ENCODE data around the gene CYLD. TPM values are rescaled to one million over a fixed set of nuclear protein-coding genes. Genes with fewer than 3 reads are reported as not detected.
A peak's percentile ranks its signal among the peaks of the same experiment; 100 is the strongest.

CYLD gene
- total and polyA plus RNA-seq, 7 donors: 7.9 to 45.3 (median 29.6) TPM

- no peaks in the 10 kb centered on the region for H3K36me3 ChIP-seq
- no peaks in the 10 kb centered on the region for H3K27me3 ChIP-seq
- intact Hi-C loops (cut with DNase I): no loop called here
- H3K4me3 ChIP-seq: no peak overlapping the region
- no peak for DNase-seq
- TF ChIP-seq POLR2AphosphoS5 (IDR thresholded peaks at IDR 0.05): no peak
- TF ChIP-seq EP300 (IDR thresholded peaks at IDR 0.05): no peak
- no peak for TF ChIP-seq CTCF (IDR thresholded peaks at IDR 0.05)
- TF ChIP-seq POLR2A (IDR thresholded peaks at IDR 0.05): no peak
- H3K9me3 ChIP-seq: peaks cover 3 to 8% (median 6%) of the 10 kb centered on the region in 4 donors
- WGBS, 2 donors: 69 to 83% methylated on average over 5 of the region's 5 CpGs
- H3K4me1 ChIP-seq: peaks cover 0 to 3% (median 0%) of the 10 kb centered on the region in 4 donors
- no peak overlapping the region for H3K27ac ChIP-seq
These were observed 36.3 kb upstream of the CYLD start for GRCh38 chr16:50705436-50706110.

- TF ChIP-seq EP300 (IDR thresholded peaks at IDR 0.05) (no peak), POLR2A (IDR thresholded peaks at IDR 0.05) (no peak), CTCF (IDR thresholded peaks at IDR 0.05) (no peak), POLR2AphosphoS5 (IDR thresholded peaks at IDR 0.05) (no peak)
- peaks cover 3 to 8% (median 6%) of the 10 kb centered on the region in 4 donors for H3K9me3 ChIP-seq
- DNase-seq: no peak
- H3K27me3 ChIP-seq: no peaks in the 10 kb centered on the region
- H3K36me3 ChIP-seq: no peaks in the 10 kb centered on the region
- no peak overlapping the region for H3K4me3 ChIP-seq
- no peak overlapping the region for H3K27ac ChIP-seq
- intact Hi-C loops (cut with DNase I): no loop called here
- peaks cover 0 to 3% (median under 1%) of the 10 kb centered on the region in 4 donors for H3K4me1 ChIP-seq
- 29 to 63% methylated on average over 3 of the region's 3 CpGs for WGBS, 2 donors
These were observed 35.6 kb upstream of the CYLD start for GRCh38 chr16:50706250-50706649.

- DNase-seq: no peak
- H3K4me3 ChIP-seq: no peak overlapping the region
- H3K27me3 ChIP-seq: no peaks in the 10 kb centered on the region
- intact Hi-C loops (cut with DNase I): no loop called here
- 75 to 80% methylated on average over 10 of the region's 10 CpGs for WGBS, 2 donors
- H3K27ac ChIP-seq: peak overlapping the region in 1 of 4 donors; percentile 14
- no peaks in the 10 kb centered on the region for H3K36me3 ChIP-seq
- TF ChIP-seq CTCF (IDR thresholded peaks at IDR 0.05): no peak
- no peak for TF ChIP-seq POLR2A (IDR thresholded peaks at IDR 0.05)
- no peak for TF ChIP-seq POLR2AphosphoS5 (IDR thresholded peaks at IDR 0.05)
- TF ChIP-seq EP300 (IDR thresholded peaks at IDR 0.05): no peak
- peaks cover 3 to 8% (median 6%) of the 10 kb centered on the region in 4 donors for H3K9me3 ChIP-seq
- H3K4me1 ChIP-seq: peaks cover 0 to 14% (median 10%) of the 10 kb centered on the region in 4 donors
These were observed 33.4 kb upstream of the CYLD start for GRCh38 chr16:50708373-50709060.

GRCh38 chr16:50709061-50709684, 32.7 kb upstream of the CYLD start:
- 61 to 65% methylated on average over 8 of the region's 8 CpGs for WGBS, 2 donors

More at GRCh38 chr16:50709061-50709684, 32.7 kb upstream of the CYLD start:
- H3K9me3 ChIP-seq: peaks cover under 1 to 5% (median 2%) of the 10 kb centered on the region in 4 donors
- H3K4me1 ChIP-seq: peaks cover 0 to 14% (median 10%) of the 10 kb centered on the region in 4 donors
- no peak overlapping the region for H3K4me3 ChIP-seq
- DNase-seq: no peak
- intact Hi-C loops (cut with DNase I): no loop called here
- TF ChIP-seq CTCF (IDR thresholded peaks at IDR 0.05) (no peak), EP300 (IDR thresholded peaks at IDR 0.05) (no peak), POLR2AphosphoS5 (IDR thresholded peaks at IDR 0.05) (no peak), POLR2A (IDR thresholded peaks at IDR 0.05) (no peak)
- H3K27ac ChIP-seq: no peak overlapping the region
- H3K36me3 ChIP-seq: no peaks in the 10 kb centered on the region
- no peaks in the 10 kb centered on the region for H3K27me3 ChIP-seq

All from sigmoid colon (tissue), 7 donors.